Vagina (tissue), 2 donors: ENCODE data around the gene PAX4. TPM values are rescaled to one million over a fixed set of nuclear protein-coding genes. Genes with fewer than 3 reads are reported as not detected.

ENCODE experiments used
- DNase-seq, 2 donors: peaks; one replicate each; pipeline ENCODE4 v3.0.0-alpha.2; 2017; ENCODE audit errors: extremely low spot score in 2 of 2
- H3K27ac ChIP-seq: fragments of 200-600 bp; sonication (generic); one replicate; pipeline ENCODE4 v1.5.1; 2019
- H3K27me3 ChIP-seq: fragments of 200-600 bp; sonication (generic); one replicate; pipeline ENCODE4 v1.5.1; 2019
- H3K36me3 ChIP-seq, 2 donors: fragments of 200-600 bp; sonication (generic); one replicate each; pipeline ENCODE4 v1.5.1; 2017 to 2019
- H3K4me1 ChIP-seq: fragments of 200-600 bp; sonication (generic); one replicate; pipeline ENCODE4 v1.5.1; 2019
- H3K4me3 ChIP-seq, 2 donors: fragments of 200-600 bp; sonication (generic); 1 replicate in 1 of 2; 2 replicates in 1 of 2; pipeline ENCODE4 v1.5.1; 2016 to 2019
- H3K9me3 ChIP-seq: fragments of 200-600 bp; sonication (generic); one replicate; pipeline ENCODE4 v1.5.1; 2019
- CTCF ChIP-seq, 3 experiments: fragments of 450-650 bp in 2 of 3; fragments of 200-600 bp in 1 of 3; sonication (generic) in 1 of 3; IDR thresholded peaks; one replicate each; pipeline ENCODE4 v1.5.1; 2017 to 2019; ENCODE audit warnings: antibody characterized with exemption in 3 of 3, mild to moderate bottlenecking in 2 of 3, moderate library complexity in 2 of 3
- POLR2A ChIP-seq, 2 donors: fragments of 450-650 bp; IDR thresholded peaks; one replicate each; pipeline ENCODE4 v1.6.1; 2017; ENCODE audit warnings: antibody characterized with exemption in 2 of 2, mild to moderate bottlenecking in 2 of 2, moderate library complexity in 2 of 2
- POLR2AphosphoS5 ChIP-seq, 2 donors: sonication (generic); formaldehyde crosslinking; IDR thresholded peaks; one replicate each; pipeline ENCODE4 v1.9.0; 2017; ENCODE audit warnings: antibody characterized with exemption in 2 of 2, mild to moderate bottlenecking in 2 of 2, low read depth in 1 of 2; ENCODE audit not compliant: insufficient read depth in 1 of 2
- intact Hi-C: fragments of 100-400 bp; cut with DNase I; formaldehyde crosslinking; loops from one replicate; pipeline ENCODE4 v1.15.1; 2023
- total RNA-seq: library from RNA; depleted of rRNA; stranded (reverse); fragments of >200 nt; gene quantifications from one replicate; pipeline ENCODE4 v1.2.3, GENCODE V29; 2016

The PAX4 gene
- total RNA-seq, 1 donor from 2014 or later = not detected

GRCh38 chr7:127644484-127644883 lies 26.5 kb upstream of the PAX4 start:
- Histone ChIP-seq H3K27ac (no peak overlapping the region), H3K36me3 (no peaks in the 10 kb centered on the region), H3K4me1 (no peaks in the 10 kb centered on the region), H3K27me3 (no peaks in the 10 kb centered on the region), H3K4me3 (no peak overlapping the region), H3K9me3 (no peaks in the 10 kb centered on the region)
- no peak for DNase-seq
- intact Hi-C loops = no loop called here
- no peak for TF ChIP-seq POLR2A (IDR thresholded peaks at IDR 0.05)
- no peak for TF ChIP-seq POLR2AphosphoS5 (IDR thresholded peaks at IDR 0.05; ENCODE audit: insufficient read depth in 1 of 2, low read depth in 1 of 2)
- TF ChIP-seq CTCF (IDR thresholded peaks at IDR 0.05) = no peak

GRCh38 chr7:127638197-127638596 lies 20.3 kb upstream of the PAX4 start:
- H3K36me3 ChIP-seq = no peaks in the 10 kb centered on the region
- TF ChIP-seq POLR2A (IDR thresholded peaks at IDR 0.05) (no peak), CTCF (IDR thresholded peaks at IDR 0.05) (no peak), POLR2AphosphoS5 (IDR thresholded peaks at IDR 0.05; ENCODE audit: insufficient read depth in 1 of 2, low read depth in 1 of 2) (no peak)
- H3K27ac ChIP-seq = no peak overlapping the region
- no peaks in the 10 kb centered on the region for H3K4me1 ChIP-seq
- no peaks in the 10 kb centered on the region for H3K27me3 ChIP-seq
- no peaks in the 10 kb centered on the region for H3K9me3 ChIP-seq
- no peak overlapping the region for H3K4me3 ChIP-seq
- no peak for DNase-seq
- intact Hi-C loops = no loop called here

GRCh38 chr7:127635659-127636285 lies 17.8 kb upstream of the PAX4 start:
- H3K9me3 ChIP-seq = no peaks in the 10 kb centered on the region
- no peaks in the 10 kb centered on the region for H3K4me1 ChIP-seq
- intact Hi-C loops = no loop called here
- no peak for DNase-seq
- no peak overlapping the region for H3K27ac ChIP-seq
- H3K36me3 ChIP-seq = no peaks in the 10 kb centered on the region
- H3K4me3 ChIP-seq = no peak overlapping the region
- no peaks in the 10 kb centered on the region for H3K27me3 ChIP-seq
- TF ChIP-seq POLR2AphosphoS5 (IDR thresholded peaks at IDR 0.05; ENCODE audit: insufficient read depth in 1 of 2, low read depth in 1 of 2) (no peak), POLR2A (IDR thresholded peaks at IDR 0.05) (no peak), CTCF (IDR thresholded peaks at IDR 0.05) (no peak)

- DNase-seq = no peak
- no peak for TF ChIP-seq CTCF (IDR thresholded peaks at IDR 0.05)
- H3K27me3 ChIP-seq = no peaks in the 10 kb centered on the region
- H3K27ac ChIP-seq = no peak overlapping the region
- H3K36me3 ChIP-seq = no peaks in the 10 kb centered on the region
- H3K4me1 ChIP-seq = no peaks in the 10 kb centered on the region
- intact Hi-C loops = no loop called here
- H3K4me3 ChIP-seq = no peak overlapping the region
- no peaks in the 10 kb centered on the region for H3K9me3 ChIP-seq
Observed at GRCh38 chr7:127632276-127632910, 14.5 kb upstream of the PAX4 start.

GRCh38 chr7:127629268-127629854 lies 11.4 kb upstream of the PAX4 start:
- Histone ChIP-seq H3K36me3 (no peaks in the 10 kb centered on the region), H3K27ac (no peak overlapping the region), H3K4me3 (no peak overlapping the region), H3K9me3 (no peaks in the 10 kb centered on the region), H3K4me1 (no peaks in the 10 kb centered on the region), H3K27me3 (no peaks in the 10 kb centered on the region)
- no peak for DNase-seq
- no peak for TF ChIP-seq CTCF (IDR thresholded peaks at IDR 0.05)
- intact Hi-C loops = no loop called here
